Activated CD4-positive, CD25-positive, alpha-beta regulatory T cell treated with anti-CD3 and anti-CD28 coated beads, Interleukin-2, amount 50 U/mL, for 16 hours (primary cell): Measurements from ENCODE around the gene TSPYL1.
"Not testable (repeated sequence)": the region's sequence is repeated elsewhere in the genome, so short reads cannot be mapped to it uniquely, and the experiment has no call there.

Experiments used
- DNase-seq: peaks from one replicate; pipeline ENCODE4 v3.0.0-alpha.2; 2020; ENCODE audit warnings: low read depth, low spot score

The TSPYL1 gene

DNA sequence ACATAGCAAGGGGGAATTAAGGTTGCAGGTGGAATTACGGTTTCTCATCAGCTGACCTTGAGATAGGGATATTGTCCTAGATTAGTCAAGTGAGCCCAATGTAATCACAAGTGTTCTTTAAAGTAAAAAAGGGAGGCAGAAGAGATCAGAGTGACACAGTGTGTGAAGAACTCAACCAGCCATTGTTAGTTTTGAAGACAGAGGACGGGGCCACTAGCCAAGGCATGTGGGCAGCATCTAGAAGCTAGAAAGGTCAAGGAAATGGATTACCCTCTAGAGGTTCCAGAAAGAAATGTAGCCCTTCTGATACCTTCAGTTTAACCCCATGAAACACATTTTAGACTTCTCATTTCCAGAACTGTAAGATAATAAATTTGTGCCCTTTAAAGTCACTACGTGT lies 18.5 kb upstream of the TSPYL1 start:
- DNase-seq, result no peak

GRCh38 chr6:116292553-116292952 lies 12.8 kb upstream of the TSPYL1 start:
- no peak for DNase-seq

DNA sequence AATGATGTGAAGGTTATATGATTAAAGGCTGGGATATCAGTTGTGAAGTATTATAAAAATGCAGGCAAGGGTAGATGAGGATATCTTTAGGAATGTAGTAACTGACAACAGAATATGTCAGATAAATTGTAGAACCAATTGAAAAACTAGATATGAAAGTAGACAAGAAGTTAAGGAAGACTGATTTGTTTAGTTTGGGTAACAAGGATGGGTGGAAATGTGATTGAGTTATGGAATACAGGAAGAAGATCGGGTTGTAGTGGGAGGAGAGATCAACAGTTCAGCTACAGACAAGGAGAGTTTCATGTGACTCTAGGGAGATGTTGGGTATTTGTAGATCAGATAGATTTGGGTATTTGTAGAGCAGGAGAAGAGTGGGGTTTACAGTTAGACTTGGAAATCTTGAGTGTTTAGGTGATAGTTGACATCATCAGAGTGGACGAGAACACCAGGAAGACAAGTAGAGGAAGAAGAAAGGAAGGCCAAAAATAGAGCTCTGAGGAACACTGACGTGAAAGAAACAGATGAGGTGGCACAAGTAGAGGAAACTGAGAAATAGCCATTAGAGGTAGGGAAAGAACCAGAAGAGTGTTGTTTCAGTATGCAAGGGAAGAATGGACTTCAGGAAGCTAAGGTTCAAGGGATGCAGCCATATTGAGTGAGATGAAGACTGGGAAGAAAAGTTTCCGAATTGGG lies 12.1 kb upstream of the TSPYL1 start:
- DNase-seq, result no peak

- DNase-seq, result no peak
These were observed 11.1 kb upstream of the TSPYL1 start for GRCh38 chr6:116290799-116291198.

- no peak for DNase-seq
These were observed 10.1 kb upstream of the TSPYL1 start for GRCh38 chr6:116289876-116290275.

DNA sequence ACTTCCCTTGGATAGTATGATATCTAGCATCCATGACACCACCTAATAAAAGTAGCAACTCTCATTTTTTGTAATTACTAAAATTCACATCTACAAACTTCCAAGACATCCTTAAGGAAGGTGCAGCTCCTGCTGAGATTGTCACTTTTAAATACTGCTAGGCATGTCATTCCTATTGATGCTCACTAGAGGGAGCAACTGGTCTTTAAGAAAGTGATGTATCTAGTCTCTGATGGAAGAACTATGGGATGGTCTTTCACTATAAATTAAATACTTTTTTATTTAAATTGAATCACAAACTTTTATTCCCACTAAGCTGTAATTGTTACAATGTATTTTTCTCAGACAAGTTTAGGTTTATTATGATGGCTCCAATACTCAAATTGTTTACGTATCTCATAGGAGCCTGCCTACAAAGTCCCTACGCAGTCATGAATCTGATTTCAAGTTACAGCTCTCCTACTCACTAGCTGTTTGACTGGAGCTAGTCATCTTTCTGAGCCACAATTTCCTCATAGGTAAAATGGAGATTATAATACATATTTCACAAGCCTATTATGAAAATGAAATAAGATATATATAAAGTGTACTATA lies 8.1 kb upstream of the TSPYL1 start:
- DNase-seq, result no peak

DNA sequence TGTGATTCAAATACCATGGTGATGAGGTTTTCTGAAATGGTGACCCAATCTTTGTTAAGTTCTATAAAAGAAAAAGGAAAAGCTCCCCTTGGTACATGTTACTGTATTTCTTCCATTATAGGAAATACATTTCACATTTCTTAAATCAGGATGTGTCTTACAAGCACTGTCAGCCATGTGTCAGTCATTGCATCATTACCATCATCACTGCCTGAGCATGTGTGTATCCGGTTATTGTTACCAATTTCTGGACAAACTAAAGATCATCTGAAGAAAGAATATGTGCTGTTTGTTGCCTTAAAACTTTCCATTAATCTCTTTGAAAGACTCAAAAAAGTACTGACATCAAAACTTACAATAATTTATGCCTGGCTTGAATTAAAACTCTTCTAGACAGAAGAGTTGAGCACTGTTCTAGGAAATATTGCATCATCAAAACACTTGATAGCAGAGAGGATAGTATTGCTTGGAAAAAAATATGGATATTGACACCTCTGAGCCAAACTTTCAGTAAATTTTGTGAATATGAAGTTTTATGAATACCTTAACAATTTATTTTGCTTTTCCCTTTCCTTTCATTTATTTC lies 7.1 kb upstream of the TSPYL1 start:
- DNase-seq, result no peak

DNA sequence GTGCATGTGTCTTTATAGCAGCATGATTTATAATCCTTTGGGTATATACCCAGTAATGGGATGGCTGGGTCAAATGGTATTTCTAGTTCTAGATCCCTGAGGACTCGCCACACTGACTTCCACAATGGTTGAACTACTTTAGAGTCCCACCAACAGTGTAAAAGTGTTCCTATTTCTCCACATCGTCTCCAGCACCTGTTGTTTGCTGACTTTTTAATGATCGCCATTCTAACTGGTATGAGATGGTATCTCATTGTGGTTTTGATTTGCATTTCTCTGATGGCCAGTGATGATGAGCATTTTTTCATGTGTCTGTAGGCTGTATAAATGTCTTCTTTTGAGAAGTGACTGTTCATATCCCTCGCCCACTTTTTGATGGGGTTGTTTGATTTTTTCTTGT lies 5.3 kb upstream of the TSPYL1 start:
- DNase-seq, result not testable (repeated sequence)

GRCh38 chr6:116283191-116283590 lies 3.5 kb upstream of the TSPYL1 start:
- no peak for DNase-seq

GRCh38 chr6:116282698-116283097 lies 3.0 kb upstream of the TSPYL1 start:
- DNase-seq, result no peak

DNA sequence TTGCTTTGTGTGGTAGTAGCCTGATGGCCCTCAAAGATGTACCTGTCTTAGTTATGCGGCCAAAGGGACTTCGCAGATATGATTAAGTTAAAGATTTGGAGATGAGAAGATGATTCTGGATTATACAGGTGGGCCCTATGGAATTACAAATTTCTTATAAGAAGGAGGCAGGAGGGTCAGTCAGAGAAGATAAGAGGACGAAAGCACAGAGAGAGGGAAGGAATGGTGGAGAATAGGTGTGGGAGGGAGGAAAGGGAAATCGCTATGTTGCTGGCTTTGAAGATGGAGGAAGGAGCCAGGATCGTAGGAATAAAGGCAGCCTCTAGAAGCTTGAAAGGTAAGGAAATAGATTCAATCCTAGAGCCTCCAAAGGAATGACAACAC lies 1.2 kb upstream of the TSPYL1 start:
- DNase-seq, result no peak

DNA sequence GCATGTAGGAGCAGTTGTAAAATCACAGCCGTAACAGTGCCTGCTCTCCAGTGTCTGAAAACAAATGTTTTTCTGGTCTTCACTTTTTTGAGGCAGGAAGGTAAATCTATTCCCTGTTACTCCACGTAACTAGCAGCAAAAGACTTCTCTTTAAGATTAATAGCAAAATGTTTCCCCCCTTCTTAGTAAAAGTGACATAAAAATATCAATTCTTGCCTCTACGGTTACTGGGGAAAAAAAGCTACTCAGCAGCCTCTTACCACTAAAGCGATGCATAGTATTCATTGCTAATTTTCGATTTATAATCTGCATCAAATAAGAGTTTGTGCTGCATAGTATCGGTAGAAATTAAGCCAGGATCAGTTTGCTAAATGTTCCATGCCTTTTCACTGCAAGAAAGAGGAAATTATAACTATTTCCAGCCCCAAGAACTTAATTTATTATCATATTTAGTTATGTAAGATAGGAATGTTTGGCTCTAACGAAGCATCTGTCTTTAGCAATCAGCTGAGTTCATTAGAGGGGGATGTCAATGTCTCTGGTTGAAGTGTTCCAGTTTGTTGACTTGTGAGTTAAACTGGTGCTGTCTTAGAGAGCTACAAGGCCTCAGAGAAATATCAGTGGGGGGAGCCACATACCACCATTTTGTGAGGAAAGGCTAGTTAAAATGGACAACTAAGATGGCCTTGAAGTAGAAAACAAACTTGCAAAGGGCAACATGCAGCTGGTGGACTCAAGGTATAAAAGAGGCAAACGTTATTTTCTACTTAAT lies 617 bp upstream of the TSPYL1 start:
- no peak for DNase-seq

DNA sequence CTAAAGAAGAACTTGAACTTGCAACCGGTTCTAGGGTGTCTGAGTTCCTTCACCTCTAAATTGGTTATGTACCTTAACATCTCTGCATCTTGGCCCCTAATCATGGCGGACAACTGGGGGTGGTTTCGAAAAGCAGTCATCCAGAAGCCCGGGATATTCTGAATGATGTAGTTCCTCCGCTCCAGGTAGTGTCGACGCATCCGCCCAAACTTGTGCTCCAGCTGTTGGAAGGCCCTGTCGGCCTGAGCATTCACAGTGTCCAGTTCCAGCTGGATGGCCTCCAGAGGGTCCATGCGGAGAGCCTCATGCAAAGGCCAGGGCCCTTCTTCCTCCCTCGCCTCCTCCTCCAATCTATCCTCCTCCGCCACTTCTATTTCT lies 887 bp downstream of the TSPYL1 start:
- DNase-seq, result no peak

DNA sequence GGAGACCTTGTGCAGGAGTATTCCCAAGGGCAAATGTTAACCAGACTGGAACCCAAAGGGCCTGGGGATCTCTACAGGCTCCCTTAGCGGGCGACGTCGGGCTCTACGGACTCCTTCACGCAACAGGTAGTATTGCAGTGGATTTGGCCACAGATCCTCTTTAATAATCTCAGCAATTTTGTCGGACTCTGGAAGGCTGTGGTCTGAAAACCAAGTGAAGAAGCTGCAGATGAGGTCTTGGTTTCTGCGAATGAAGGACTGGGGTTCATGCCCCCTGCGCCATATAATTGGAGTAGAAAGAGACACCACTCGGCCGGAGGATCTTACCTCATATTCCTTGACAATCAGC lies 1.3 kb downstream of the TSPYL1 start:
- no peak for DNase-seq

DNA sequence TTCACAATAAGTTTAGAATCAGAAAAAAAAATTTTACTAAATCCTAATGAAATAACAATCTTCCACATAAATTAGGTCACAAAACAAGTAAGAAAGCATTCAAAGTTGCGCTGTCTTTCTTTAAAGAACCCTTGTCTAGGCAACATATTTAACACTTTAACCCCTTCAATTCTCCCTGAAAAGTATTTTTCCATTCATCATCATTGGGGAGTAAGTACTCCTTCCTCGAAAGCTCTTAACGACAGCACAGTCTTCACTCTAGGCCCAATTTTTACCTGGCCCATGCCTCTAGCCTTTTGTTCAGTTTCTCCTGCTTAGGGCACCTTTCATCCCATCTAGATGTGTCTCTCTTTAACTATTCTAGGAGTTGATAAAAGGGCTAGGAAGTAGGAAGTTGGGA lies 2.6 kb downstream of the TSPYL1 start:
- no peak for DNase-seq

DNA sequence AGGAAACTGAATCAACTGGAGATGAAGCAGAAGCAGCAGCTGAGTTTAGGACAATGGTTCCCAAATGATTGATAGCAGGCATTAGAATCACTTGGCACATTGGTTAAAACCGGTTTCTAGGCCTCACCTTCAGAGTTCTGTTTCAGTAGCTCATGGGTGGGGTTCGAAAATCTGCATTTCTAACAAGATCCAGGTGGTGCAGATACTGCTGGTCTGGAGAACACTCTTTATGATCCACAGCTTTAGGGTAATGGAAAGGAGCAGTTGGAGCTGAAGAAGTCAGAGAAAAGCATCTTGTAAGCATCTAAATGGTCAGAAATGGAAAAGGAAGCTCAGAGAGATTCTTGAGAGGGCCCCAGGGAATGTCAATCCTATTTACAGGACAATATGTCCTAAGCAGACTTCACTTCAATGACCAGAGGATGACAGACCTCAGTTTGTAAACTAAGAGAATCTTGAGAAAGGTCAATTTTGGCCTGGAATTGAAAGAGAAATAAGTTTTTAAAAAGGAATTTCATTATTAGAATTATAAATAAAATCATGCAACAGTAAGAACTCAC lies 8.5 kb downstream of the TSPYL1 start:
- no peak for DNase-seq

GRCh38 chr6:116268589-116269293 lies 11.0 kb downstream of the TSPYL1 start:
- no peak for DNase-seq

- DNase-seq, result no peak
These were observed 11.7 kb downstream of the TSPYL1 start for GRCh38 chr6:116267836-116268588.

DNA sequence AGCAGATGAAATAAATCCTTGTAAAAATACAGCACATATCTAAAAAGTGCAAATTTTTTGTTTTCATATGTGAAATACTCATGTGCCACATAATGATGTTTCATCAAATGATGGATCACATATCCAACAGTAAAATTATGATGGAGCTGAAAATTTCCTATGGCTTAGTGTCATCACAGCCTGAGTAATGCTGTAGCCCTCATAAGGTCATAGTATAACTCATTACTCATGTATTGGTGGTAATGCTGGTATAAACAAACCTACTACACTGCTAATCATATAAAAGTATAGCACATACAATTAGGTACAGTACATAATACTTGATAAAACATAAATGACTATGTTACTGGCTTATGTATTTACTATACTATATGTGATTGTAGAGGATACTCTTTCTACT lies 12.9 kb downstream of the TSPYL1 start:
- no peak for DNase-seq

DNA sequence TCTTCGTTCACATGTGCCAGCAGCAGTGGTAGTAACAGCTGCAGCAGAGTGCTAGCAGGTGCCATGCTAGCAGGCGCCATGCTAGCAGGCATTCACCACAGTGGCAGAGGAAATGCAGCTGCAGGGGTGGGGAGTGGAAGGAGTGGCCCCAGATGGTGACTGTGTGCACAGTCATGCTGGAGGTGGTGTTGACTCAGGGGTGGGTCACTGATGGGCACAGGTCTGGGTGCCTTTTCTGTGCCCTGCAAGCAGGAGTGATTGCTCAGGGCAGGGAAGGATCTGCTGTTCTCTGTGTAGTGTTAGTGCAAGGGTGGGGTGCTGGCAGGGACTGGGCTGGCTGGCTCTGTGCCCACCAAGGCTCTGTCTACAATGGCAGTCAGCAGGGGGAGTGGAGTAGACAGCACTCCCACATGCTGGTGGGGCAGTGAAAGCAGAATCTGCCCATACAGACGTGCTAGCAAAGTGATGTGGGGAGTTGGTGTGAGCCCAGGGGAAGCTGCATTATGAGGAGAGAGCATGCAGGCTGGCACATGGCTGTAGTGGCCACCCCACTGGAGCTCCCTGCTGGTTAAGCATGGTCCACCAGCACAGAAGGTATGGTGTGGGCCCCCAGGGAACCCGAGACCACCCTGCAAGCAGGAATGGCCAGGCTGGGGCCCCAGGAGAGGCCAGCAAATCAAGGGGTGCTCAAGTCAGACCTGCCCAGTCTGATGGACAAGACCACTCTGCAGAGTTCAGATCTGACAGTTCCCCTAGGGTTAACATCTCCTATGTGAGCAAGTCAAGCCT lies 14.5 kb downstream of the TSPYL1 start:
- no peak for DNase-seq
